Right atrium auricular region (tissue), 2 donors: ENCODE results near the gene STAMBP. TPM values are rescaled to one million over a fixed set of nuclear protein-coding genes. Genes with fewer than 3 reads are reported as not detected.

Source experiments
- DNase-seq: peaks from one replicate; pipeline ENCODE4 v3.0.0-alpha.2; 2019; ENCODE audit warnings: low spot score
- H3K27ac ChIP-seq, 2 donors: fragments of 200-600 bp; sonication (generic); 1 replicate in 1 of 2; 2 replicates in 1 of 2; pipeline ENCODE4 v1.5.1; 2016 to 2019
- H3K27me3 ChIP-seq, 2 donors: fragments of 200-600 bp; sonication (generic); one replicate each; pipeline versions ENCODE4 v1.5.1 to v1.6.0; 2017 to 2019
- H3K36me3 ChIP-seq: fragments of 200-600 bp; sonication (generic); one replicate; pipeline ENCODE4 v1.5.1; 2016
- H3K4me1 ChIP-seq, 2 donors: fragments of 200-600 bp; sonication (generic); one replicate each; pipeline versions ENCODE4 v1.5.1 to v1.6.0; 2017 to 2019
- H3K4me3 ChIP-seq, 2 donors: fragments of 200-600 bp; sonication (generic); 1 replicate in 1 of 2; 2 replicates in 1 of 2; pipeline ENCODE4 v1.5.1; 2017 to 2019; ENCODE audit warnings: mild to moderate bottlenecking in 1 of 2, moderate library complexity in 1 of 2
- H3K9me3 ChIP-seq, 2 donors: fragments of 200-600 bp; sonication (generic); one replicate each; pipeline ENCODE4 v1.5.1; 2019
- total RNA-seq, 2 donors: library from RNA; depleted of rRNA; stranded (reverse); fragments of >200 nt; gene quantifications; one replicate each; pipeline ENCODE4 v1.1.0, GENCODE V29; 2016
- TF ChIP-seq, protein P1 (sequence below), 2 donors: fragments of 200-600 bp; sonication (generic); IDR thresholded peaks; one replicate each; pipeline ENCODE4 v1.5.1; 2019; ENCODE audit warnings: antibody characterized with exemption in 2 of 2

STAMBP gene
- total RNA-seq, 2 donors from 2014 or later: 23.3 to 37.3 TPM

DNA sequence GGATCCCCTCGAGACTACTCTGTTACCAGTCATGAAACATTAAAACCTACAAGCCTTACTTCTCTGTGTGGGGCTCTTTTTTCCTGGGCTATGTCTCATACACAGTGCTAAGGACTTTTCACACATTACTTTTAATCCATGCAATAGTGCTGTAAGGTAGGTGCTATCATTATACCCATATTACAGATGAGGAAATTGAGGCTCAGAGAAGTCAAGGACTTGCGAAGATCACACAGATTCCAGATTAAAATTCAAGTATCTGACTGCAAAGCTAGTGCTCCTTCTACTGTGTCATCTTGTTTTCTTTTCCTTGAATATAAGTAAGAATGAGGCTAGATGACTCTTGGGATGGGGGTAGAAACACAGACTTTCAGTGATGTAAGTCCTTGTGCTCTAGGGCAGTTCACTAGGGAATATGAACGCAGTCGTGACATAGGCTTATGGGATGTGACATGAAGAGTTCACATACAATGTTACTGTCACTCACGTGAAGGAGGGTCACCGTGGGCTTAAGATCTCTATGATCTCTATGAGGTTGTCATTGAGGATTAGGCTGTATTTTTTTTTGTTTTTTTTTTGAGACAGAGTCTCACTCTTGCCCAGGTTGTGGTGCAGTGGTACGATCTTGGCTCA is 91.0 kb downstream of the STAMBP start:
- DNase-seq: no peak
- no peak overlapping the region for H3K27ac ChIP-seq
- H3K4me3 ChIP-seq: no peak overlapping the region
- TF ChIP-seq, protein P1, sequence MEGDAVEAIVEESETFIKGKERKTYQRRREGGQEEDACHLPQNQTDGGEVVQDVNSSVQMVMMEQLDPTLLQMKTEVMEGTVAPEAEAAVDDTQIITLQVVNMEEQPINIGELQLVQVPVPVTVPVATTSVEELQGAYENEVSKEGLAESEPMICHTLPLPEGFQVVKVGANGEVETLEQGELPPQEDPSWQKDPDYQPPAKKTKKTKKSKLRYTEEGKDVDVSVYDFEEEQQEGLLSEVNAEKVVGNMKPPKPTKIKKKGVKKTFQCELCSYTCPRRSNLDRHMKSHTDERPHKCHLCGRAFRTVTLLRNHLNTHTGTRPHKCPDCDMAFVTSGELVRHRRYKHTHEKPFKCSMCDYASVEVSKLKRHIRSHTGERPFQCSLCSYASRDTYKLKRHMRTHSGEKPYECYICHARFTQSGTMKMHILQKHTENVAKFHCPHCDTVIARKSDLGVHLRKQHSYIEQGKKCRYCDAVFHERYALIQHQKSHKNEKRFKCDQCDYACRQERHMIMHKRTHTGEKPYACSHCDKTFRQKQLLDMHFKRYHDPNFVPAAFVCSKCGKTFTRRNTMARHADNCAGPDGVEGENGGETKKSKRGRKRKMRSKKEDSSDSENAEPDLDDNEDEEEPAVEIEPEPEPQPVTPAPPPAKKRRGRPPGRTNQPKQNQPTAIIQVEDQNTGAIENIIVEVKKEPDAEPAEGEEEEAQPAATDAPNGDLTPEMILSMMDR (IDR thresholded peaks at IDR 0.05): no peak
- no peaks in the 10 kb centered on the region for H3K4me1 ChIP-seq
- no peaks in the 10 kb centered on the region for H3K36me3 ChIP-seq
- no peaks in the 10 kb centered on the region for H3K27me3 ChIP-seq
- H3K9me3 ChIP-seq: no peaks in the 10 kb centered on the region

- no peak for DNase-seq
- no peak overlapping the region for H3K4me3 ChIP-seq
- H3K36me3 ChIP-seq: no peaks in the 10 kb centered on the region
- no peaks in the 10 kb centered on the region for H3K4me1 ChIP-seq
- TF ChIP-seq, protein P1 (IDR thresholded peaks at IDR 0.05): peak in 1 of 2 donors; percentile 31
- no peak overlapping the region for H3K27ac ChIP-seq
- H3K9me3 ChIP-seq: no peaks in the 10 kb centered on the region
- H3K27me3 ChIP-seq: no peaks in the 10 kb centered on the region
Observed at GRCh38 chr2:73920577-73921545, 92.1 kb downstream of the STAMBP start.

DNA sequence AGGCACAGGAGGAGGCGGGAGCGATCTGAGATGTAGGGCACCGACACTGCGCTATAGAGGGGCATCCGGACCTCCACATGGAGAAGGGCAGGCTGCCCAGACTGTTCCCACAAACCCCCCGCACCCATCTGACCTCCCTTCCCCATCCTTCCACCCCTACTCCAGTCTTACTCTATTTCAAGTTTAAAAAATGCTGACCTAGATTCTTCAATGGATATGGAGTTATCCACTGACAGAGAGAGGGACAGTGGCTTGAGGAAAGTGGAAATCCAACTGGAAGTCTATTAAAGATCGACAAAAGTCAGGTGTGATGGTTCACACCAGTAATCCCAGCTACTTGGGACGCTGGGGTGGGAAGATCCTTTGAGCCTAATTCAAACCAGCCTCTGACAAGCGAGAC is 92.8 kb downstream of the STAMBP start:
- DNase-seq: no peak
- H3K4me3 ChIP-seq: no peak overlapping the region
- H3K27me3 ChIP-seq: no peaks in the 10 kb centered on the region
- no peaks in the 10 kb centered on the region for H3K36me3 ChIP-seq
- no peaks in the 10 kb centered on the region for H3K9me3 ChIP-seq
- peaks cover 0 to 4% of the 10 kb centered on the region in 2 donors for H3K4me1 ChIP-seq
- H3K27ac ChIP-seq: no peak overlapping the region
- TF ChIP-seq, protein P1 (IDR thresholded peaks at IDR 0.05): no peak

DNA sequence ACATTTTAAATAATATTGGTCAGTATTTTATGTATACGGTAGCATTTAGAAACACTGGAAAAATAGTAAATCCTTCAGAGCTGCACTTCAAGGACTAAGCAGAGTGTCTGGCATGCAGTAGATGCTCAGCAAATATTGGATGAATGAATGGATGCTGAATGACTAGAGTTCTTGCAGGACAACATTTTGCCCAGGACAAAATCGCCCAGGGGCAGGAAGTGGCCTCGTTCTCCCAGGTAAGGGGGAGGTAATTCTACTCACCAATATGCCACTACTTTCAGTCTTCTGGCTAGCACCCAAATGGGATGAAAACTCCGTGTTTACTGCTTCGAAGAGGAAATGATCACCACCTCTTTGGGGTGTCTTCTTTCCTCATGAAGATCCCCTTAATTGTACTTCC is 93.9 kb downstream of the STAMBP start:
- TF ChIP-seq, protein P1 (IDR thresholded peaks at IDR 0.05): no peak
- no peak for DNase-seq
- Histone ChIP-seq H3K9me3 (no peaks in the 10 kb centered on the region), H3K27ac (no peak overlapping the region), H3K27me3 (no peaks in the 10 kb centered on the region), H3K36me3 (no peaks in the 10 kb centered on the region), H3K4me3 (no peak overlapping the region), H3K4me1 (peaks cover 0 to 10% of the 10 kb centered on the region in 2 donors)

Other genes with a start within 250 kb of the STAMBP start
- not detected for gene NAT8, start 186.5 kb upstream of the STAMBP start, total RNA-seq
- 10 to 100 TPM; 21.6 to 28.3 TPM for gene TPRKB, start 91.6 kb upstream of the STAMBP start, total RNA-seq
- 10 to 100 TPM; 17.0 to 18.2 TPM for gene DUSP11, start 48.9 kb upstream of the STAMBP start, total RNA-seq
- not detected for gene C2orf78, start 44.8 kb upstream of the STAMBP start, total RNA-seq
- gene ACTG2, start 64.0 kb downstream of the STAMBP start, total RNA-seq: 10 to 100 TPM in 1 of 2 donors, 1 to 10 TPM in 1; 3.7 to 23.8 TPM
- 10 to 100 TPM; 33.7 to 36.2 TPM for gene DGUOK, start 97.9 kb downstream of the STAMBP start, total RNA-seq
- 1 to 10 TPM; 1.9 to 3.9 TPM for gene TET3, start 155.9 kb downstream of the STAMBP start, total RNA-seq